GM18870 (cell line): ENCODE measurements around the gene ZER1.
"Not testable (repeated sequence)": the region's sequence is repeated elsewhere in the genome, so short reads cannot be mapped to it uniquely, and the experiment has no call there.

Experiments used
- ATAC-seq: cut with Tn5 transposase; IDR thresholded peaks from one replicate; pipeline ENCODE4 v1.9.1; 2021; ENCODE audit warnings: moderate library complexity; ENCODE audit not compliant: unreplicated experiment

ZER1 gene

GRCh38 chr9:128696923-128697707, 74.6 kb downstream of the ZER1 start:
- no peak for ATAC-seq

GRCh38 chr9:128694344-128694743, 77.4 kb downstream of the ZER1 start:
- no peak for ATAC-seq

- ATAC-seq: not testable (repeated sequence)
These were observed 78.0 kb downstream of the ZER1 start for GRCh38 chr9:128693738-128694137.

- no peak for ATAC-seq
These were observed 81.1 kb downstream of the ZER1 start for GRCh38 chr9:128690684-128691034.

GRCh38 chr9:128689820-128690683, 81.7 kb downstream of the ZER1 start:
- ATAC-seq: no peak

- no peak for ATAC-seq
These were observed 82.4 kb downstream of the ZER1 start for GRCh38 chr9:128689293-128689774.

- no peak for ATAC-seq
These were observed 83.0 kb downstream of the ZER1 start, which contains the start of gene SET for GRCh38 chr9:128688501-128689292. Gene SET, plus strand, starts transcription at chr9:128689222. Its CDS starts 361 bp downstream, at chr9:128689583.

GRCh38 chr9:128687453-128687852, 84.3 kb downstream of the ZER1 start:
- ATAC-seq: no peak

- ATAC-seq: no peak
These were observed 85.9 kb downstream of the ZER1 start for GRCh38 chr9:128685636-128686489.

- no peak for ATAC-seq
These were observed 87.2 kb downstream of the ZER1 start for GRCh38 chr9:128684325-128685199.

- no peak for ATAC-seq
These were observed 87.7 kb downstream of the ZER1 start for GRCh38 chr9:128684065-128684324.

- no peak for ATAC-seq
These were observed 88.2 kb downstream of the ZER1 start for GRCh38 chr9:128683340-128684064.
